SK-N-MC (cell line): ENCODE measurements around the gene ZMIZ2.

Source experiments
- EZH2 ChIP-seq: fragments of 200-600 bp; sonication (generic); IDR thresholded peaks from one replicate; pipeline ENCODE4 v1.6.1; 2017; ENCODE audit warnings: antibody characterized with exemption
- POLR2AphosphoS5 ChIP-seq: IDR thresholded peaks from 2 replicates; pipeline ENCODE4 v1.6.1; 2012; ENCODE audit warnings: mild to moderate bottlenecking, low read depth, low read length, borderline replicate concordance

GRCh38 chr7:44796034-44796503 is 47.4 kb downstream of the ZMIZ2 start:
- no peak for TF ChIP-seq EZH2
- TF ChIP-seq POLR2AphosphoS5 = no peak
